HG03060 (cell line): ENCODE data around the gene FOXP1.

ENCODE experiments used
- ATAC-seq: cut with Tn5 transposase; IDR thresholded peaks from one replicate; pipeline ENCODE4 v1.9.1; 2021; ENCODE audit warnings: low read depth, moderate number of reproducible peaks; ENCODE audit not compliant: unreplicated experiment

FOXP1 gene

DNA sequence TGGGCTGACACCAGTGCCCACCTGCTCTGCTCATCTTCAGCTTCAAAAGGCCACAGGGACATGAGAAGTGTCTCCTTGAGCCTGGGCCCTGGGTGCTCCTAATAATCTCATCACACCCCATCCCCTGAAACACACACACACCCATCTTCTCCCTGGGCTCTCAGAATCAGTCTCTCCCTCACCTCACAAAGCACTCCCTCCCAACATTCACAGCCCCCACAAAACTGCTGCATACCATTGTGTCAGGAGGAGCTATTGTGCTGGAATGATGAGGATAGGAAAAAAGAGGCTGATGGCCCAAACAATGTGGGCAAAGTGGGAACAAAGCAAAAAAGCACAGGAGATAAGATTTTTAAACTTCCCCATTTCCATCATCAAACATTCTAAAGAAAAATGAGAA is 16.8 kb downstream of the FOXP1 start:
- ATAC-seq, result no peak

DNA sequence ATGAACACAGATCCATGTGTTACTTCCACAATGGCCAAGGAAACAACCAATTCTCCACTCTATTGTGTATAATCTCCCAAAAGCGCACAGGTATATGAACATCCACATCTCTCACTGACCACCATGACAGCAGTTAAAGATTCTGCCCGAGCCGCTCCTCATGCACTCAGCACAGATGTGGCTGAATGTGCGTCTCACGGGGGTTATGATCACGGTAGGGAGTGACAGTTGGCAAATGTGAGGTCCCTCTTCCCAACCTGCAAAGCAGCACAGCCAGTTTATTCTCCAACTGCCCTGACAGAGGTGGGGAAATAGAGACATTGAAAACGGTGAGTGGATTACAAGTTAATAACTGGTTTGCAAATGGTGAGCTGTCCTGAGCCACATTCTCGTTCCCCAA is 17.6 kb downstream of the FOXP1 start:
- ATAC-seq, result no peak

DNA sequence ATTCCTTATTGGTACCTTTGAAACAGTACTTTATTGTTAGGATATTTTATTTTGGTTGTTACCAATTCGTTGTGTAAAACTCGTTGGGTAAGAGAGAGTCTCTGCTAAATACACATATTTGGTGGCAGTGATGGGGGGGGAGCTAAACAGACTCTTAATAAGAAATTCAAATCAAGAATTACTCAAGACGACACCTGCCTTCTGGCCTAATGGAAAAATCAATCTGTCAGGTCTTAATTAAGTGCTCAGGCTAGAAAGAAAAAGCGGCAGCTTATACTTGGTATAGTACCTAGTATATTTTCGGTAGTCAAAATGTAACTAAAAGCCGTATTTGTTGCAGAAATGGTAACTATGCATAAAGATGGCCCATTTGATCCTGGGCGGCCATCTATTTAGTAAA is 18.2 kb downstream of the FOXP1 start:
- ATAC-seq, result no peak

GRCh38 chr3:71564361-71564760 is 19.2 kb downstream of the FOXP1 start:
- no peak for ATAC-seq

DNA sequence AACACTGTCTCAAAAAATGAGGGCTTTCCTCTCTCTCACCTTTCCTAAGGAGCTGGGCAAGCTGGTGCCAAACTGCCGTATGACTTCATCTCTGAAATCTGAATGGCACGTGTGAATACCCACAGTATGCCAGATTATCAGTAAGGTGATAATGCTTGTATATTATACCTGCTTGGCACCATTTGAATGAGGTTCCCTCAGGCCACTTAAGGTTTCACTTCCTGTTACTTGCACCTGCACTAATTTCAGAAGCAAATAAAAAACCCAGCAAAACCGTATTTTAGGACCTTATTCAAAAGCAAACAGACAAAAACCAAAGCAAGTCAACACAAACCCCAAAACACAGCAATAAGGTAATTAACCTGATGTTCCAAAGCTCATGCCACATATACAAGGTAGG is 19.7 kb downstream of the FOXP1 start:
- peak; percentile 77 for ATAC-seq

- no peak for ATAC-seq
Observed at GRCh38 chr3:71562938-71563337, 20.6 kb downstream of the FOXP1 start.

- no peak for ATAC-seq
Observed at GRCh38 chr3:71560665-71561064, 22.9 kb downstream of the FOXP1 start.

GRCh38 chr3:71559578-71560162 is 23.9 kb downstream of the FOXP1 start:
- no peak for ATAC-seq

DNA sequence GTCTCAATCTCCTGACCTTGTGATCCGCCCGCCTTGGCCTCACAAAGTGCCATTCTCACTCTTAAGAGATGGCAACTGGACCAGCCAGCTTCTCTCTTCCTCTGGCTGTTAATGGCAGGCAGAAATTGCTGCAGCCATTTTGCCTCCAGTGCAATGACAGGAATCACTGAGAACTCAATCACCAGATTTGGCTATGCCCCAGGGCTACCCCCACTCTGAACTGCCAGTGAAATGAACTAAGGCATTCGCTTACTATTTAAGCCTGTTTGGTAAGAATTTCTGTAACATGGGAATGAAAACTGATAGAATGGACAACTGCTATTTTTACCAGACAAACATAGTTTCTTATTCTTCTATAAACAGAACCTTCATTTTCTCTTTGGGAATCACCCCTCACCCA is 24.5 kb downstream of the FOXP1 start:
- ATAC-seq, result no peak

- no peak for ATAC-seq
Observed at GRCh38 chr3:71554649-71555048, 28.9 kb downstream of the FOXP1 start.

GRCh38 chr3:71551311-71551919 is 32.1 kb downstream of the FOXP1 start:
- ATAC-seq, result no peak

- no peak for ATAC-seq
Observed at GRCh38 chr3:71549951-71550350, 33.6 kb downstream of the FOXP1 start.

- peak; percentile 75 for ATAC-seq
Observed at GRCh38 chr3:71548705-71549384, 34.7 kb downstream of the FOXP1 start.

- no peak for ATAC-seq
Observed at GRCh38 chr3:71547249-71548198, 36.0 kb downstream of the FOXP1 start.

- ATAC-seq, result no peak
Observed at GRCh38 chr3:71546821-71547220, 36.7 kb downstream of the FOXP1 start.

- ATAC-seq, result no peak
Observed at GRCh38 chr3:71545330-71545729, 38.2 kb downstream of the FOXP1 start.

- no peak for ATAC-seq
Observed at GRCh38 chr3:71543371-71544016, 40.0 kb downstream of the FOXP1 start.

GRCh38 chr3:71542521-71543370 is 40.8 kb downstream of the FOXP1 start:
- ATAC-seq, result no peak

DNA sequence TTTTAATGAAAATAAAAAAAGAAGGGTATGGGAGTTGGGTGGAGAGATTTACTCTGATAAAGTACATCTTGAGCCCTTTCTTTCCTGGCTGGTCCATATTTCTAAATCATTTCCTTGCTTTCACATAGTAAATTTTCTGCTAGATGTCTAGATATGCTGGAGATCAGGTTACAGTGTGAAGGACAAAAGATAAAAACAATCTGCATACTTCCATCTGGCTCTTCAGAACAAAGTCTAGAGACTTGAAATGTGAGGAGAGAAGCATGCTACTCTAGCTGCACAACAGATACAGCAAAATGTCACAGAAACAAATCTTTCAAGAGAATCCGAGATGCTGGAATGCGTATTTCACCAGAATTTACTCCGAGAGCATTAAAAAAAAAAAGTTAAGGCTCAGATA is 42.2 kb downstream of the FOXP1 start:
- no peak for ATAC-seq

GRCh38 chr3:71537211-71537611 is 46.3 kb downstream of the FOXP1 start:
- ATAC-seq, result no peak
